NCI-H226 (cell line): ENCODE results near the gene KLHL35.

Experiments
- DNase-seq: peaks from one replicate; pipeline ENCODE4 v3.0.0-alpha.2; 2015

The KLHL35 gene

DNA sequence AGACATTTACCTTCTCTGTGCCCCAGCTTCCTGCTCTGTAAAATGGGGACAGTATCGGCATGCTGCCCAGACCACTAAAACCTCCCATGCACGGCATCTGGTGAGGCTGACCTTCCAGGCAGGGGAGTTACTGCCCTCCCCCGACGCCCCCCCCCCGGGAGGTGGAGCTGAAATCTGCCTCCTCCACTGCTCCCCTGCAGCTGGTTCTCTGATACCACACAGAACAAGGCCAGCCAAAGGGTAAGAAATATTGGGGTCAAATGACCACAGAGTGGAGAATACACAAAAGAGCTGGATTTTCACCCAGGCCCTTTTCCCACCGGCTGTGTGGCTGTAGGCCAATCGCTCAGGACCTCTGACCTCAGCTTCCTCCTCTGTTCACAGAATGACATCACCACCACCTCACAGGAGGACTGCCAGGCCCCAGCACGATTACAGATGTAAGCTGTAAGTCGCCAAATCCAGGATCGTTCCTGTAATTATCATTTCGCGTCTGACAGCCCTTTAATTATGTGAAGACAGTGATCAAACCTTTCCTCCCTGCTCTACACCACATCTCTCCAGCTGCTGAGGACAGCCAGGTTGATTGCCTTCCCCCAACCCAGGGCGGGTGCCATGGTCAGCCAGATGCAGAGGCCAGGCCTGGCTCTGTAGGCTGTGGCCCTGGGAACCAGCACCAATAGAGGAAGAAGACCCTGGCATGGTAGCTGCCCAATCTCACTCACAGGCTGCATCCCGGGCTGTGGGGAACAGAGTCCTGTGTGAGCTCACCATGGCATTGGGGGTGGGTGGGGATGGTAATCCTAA lies 35.7 kb upstream of the KLHL35 start:
- peak; percentile 31 for DNase-seq

DNA sequence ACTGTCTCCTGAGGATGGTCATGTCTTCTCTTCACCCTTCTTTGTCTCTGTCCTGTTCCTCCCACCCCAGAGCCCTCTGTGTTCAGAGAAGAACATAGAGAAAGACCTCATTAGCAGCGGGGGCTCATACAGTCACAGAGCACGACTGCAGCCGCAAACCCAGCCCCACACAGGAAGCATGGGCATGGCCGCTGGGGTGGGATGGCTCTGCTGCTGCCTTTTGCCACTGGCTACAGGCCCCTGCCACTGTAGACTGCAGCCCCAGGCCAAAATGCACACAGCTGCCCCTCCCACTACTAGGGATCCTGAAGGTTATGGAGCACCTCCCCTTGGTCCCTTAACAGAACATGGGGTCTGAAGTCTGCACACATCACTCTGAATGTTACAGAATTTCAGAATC lies 34.9 kb upstream of the KLHL35 start:
- no peak for DNase-seq

DNA sequence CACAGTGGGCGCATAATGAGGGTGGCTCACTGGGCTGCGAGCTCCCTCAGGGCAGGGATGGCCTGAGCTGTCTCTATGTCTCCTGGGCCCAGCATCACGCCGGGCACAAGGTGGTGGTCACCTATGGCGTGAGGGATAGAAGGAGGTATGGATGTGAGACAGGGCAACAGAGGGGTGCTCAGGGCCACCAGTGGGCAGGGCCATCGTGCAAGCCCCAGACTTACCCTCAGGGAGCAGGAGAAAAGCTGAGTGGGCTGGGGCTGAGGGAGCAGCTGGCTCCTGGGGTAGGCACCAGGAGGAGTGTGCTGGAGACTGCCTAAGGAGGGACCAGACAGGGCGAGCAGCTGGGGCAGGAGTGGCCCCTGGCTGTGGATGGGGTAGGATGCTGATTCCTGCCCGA lies 34.3 kb upstream of the KLHL35 start:
- no peak for DNase-seq

DNA sequence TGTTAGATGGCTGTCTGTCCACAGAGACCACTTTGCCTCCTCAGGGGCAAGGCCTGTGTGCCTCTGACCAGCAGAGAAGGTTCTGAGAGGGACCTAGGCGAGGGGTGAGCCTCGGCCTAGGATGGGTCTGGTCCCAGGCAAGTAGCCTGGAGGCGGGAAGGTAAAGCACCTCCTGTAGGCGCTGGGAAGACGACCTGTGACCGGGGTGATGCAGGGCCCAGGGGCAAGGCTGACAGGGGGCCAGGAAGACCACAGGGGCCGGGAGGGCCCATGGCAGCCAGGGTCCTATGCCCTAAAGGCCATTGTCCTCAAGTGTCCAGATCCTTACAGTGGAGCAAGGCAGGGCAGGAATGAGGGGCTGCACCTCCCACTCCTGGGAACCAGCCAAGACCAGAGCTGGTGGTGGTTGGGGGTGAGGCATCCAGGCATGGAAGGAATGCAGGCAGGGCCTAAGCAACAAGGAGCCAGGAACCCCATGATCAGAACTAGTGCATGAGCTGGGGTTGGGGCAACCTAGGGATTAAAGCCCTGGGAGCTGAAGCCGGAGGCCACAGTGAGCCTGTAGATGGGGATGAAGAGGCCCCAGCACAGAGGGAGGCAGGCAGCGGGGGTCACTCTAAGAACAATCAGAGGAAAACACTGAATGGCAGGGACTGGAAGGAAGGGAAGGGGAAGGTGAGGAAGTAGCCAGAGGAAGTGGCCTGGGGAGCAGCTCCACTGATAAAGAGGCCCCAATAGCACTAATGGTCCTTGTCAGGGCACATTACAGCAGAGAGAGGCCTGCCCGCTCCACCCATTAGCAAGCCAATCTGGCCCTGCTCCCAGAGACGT lies 32.9 kb upstream of the KLHL35 start:
- DNase-seq, result peak; percentile 62

DNA sequence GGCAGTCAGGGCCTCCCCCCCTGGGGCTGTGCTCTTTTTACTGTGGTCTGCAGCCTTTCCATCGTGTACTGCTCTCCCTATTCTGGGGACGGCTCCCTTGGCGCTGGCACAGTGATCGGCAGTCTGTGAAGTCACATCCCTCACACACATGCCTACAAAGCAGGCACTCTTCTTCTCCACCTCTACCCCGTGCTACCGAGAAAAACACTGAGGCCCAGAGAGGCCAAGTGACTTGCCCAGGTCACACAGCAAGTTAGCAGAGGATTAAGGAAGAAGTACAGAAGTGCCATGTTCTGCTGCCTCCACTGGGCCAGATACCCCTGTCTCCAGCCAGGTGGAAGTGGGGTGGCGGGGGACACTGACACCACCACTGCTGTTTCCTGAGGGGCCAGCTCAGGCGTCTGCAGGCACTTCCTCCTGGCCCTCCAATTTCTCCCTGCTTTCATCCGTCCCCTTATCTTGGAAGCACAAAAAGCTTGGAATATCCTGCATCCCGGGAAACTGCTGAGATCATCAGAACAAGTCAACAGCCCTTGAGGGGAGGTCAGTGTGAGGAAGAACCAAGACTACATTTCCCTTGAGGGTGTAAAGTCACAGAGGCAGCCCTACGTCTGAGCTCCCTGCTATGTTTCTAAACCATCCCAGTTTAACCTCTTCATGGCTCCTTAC lies 30.2 kb upstream of the KLHL35 start:
- no peak for DNase-seq

DNA sequence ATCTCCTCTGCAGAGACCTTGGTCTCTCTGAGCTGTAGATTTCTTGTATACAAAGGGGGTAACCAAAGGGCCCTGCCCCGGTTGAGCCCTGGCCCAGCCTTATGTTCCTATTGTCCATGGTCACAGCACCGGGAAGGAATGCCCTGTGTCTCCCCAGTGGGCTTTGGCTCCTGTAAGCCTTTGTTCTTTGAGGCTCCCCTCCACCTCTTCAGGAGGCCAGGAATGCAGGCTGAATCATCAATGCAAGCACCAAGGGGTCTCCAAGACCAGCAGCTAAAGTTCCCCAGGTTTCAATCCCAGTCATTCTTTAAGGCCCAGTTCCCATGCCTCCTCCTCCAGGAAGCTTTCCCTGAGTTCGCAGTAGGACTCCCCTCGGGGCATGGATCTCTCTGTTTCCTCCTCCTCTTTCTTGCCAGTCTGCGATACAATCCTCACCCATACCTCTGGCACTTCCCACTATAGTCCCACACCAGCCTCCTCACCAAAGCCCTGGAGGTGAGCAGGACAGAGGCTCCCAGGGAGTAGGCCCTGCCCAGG lies 29.2 kb upstream of the KLHL35 start:
- no peak for DNase-seq

DNA sequence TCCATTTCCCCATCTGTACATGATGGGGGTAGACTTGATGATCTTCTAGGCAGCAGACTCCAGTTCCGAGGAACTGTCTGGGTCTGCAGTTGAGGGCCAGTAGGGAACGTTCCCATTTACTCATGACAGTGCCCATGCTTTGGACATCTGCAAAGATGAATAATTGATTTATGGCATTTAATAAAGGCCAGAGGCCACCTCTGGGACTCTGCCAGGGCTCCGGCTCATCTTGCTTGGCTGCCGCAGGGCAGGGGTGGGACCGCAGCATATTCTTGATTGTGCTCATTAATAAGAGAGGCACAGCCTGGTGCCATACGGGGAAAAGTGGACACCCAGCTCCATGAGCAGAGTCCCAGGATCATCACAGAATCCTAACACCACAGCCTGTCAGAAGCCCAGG lies 28.1 kb upstream of the KLHL35 start:
- no peak for DNase-seq

DNA sequence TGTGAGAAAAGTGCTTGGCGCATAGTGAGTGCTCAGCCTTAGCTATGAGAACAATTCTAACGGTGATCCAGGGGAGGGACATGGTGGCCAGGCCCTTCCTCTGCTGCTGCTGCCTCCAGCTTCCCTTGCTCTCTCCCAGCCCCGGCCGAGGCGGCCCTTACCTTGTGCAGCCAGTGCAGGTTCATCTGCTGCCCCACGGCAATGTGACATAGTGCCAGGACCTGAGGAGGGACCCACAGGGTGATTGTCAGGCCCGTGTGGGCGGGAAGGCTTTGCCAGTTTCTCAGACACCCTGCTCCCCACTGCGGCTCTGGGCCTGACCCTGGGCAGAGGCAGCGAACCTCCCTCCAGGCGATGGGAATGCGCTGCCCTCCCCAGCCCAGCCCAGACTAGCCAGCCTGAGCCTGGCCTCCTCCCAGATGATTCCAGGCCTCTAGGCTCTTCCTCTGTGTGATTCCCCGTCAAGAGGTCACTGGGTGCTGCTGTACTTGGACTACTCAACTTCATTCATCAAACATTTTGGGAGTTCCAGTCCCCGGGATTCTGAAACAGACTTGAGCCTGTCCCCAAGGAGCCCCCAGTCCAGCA lies 23.7 kb upstream of the KLHL35 start:
- no peak for DNase-seq

DNA sequence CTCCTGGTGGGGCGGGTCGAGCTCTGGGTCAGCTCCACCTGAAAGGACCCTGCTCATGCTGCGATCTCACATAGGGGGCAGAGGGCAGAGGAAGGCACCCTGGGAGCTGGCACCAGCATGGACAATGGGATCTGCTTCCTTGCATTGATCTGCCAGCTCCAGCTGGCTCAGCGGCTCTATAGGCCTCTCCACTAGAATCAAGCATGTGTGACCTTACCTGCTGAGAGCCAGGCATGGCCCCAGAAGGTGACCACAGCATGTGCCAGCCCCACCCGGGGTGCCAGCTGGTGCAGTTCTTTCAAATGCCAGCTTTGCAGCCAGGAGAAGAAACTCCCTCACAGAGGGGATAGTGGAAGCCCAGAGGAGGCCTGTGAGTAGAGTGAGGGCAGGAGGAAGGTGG lies 22.0 kb upstream of the KLHL35 start:
- no peak for DNase-seq

DNA sequence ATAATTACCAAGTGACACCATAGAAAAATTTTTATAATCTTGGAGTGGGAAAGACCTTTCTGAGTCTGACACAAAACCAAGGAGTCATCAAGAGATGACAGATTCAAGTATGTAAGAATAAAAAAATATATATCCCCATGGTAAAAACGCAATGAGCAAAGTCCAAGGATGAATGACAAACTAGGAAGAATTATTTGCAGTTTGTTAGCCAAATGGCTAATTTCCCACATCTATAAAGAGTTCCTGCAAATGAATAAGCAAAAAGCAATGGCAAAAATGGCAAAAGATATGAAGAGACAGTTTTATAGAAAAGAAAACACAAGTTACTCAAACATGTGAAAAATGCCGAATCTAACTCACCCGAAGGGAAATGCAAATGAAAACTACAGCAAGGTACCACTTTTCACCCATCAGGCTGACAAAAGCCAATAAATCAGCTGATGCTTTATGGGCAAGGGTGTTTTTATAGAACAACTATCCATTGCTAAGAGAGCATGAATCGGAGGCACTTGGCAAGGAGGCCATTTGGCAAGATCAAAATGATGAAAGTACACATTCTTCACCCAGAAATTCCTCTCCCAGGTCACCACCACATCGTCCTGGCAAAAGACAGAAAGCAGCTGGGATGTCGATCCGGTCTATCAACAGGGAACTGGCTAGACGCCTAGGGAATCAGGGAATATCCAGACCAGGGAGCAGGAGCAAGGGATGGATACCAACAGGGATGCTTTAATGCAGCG lies 21.1 kb upstream of the KLHL35 start:
- no peak for DNase-seq

DNA sequence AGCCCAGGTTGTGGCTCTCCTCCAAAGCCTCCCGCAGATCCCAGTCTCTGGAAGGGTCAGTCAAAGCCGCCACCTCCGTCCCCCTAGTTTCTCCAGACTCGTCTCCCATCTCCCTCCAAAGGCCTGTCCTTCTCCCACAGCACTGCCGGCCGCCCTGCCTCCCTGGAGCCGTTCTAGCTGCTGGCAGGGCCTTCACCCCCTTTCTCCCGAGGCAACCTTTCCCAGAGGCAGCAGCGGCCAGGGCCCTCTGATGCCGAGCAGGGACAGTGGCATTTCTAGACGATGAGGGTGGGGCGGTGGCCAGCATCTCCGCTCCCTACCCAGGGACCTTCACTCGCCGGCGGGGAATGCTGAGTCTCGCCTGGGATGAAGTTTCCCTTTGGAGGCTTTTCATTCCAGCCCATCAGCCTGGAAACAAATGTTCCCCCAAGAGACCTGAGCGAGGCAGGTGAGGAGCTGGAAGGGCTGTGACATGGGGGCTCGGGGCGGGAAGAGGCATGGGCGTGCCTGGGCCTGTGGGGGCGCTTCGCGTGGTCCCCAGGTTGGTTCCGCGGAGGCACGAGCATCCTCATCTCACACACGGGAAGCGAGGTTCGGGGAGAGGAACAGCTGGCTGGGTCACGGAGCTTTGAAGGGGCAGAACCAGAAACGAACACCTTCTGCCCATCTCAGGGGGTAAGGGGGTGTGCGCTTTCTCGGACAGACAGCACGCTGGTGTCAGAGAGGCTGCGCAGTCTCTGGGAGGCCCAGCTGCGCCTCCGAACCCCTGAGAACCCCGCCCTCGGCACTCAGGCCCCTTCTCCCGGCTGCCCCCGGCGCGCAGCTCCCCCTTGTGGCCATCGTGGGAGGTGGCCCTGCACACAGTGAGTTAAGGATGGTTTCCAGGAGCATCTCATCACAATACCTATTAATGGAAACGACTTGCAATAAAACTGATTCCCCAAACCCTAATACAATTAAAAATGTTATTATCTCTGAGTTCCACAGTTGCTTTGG lies 18.1 kb upstream of the KLHL35 start:
- no peak for DNase-seq

DNA sequence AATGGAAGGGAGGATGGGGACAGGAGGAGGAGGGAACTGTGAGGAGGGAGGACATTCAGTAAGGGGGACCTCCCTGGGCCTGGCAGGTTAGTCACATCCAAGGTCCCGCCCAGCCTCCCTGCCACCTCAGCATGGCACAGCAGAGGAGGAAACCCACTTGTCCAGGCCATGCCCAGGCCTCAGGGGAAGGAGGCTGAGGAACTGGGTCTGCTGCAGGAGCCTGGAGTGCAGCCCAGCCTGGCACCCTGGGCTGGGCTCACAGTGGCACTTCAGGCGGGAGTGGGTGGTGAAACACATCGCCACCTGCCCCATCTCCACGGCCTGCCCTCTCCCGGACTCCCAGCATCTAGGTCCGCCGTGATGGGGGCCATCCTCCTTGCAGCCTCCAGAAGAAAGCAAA lies 17.2 kb upstream of the KLHL35 start:
- DNase-seq, result no peak

DNA sequence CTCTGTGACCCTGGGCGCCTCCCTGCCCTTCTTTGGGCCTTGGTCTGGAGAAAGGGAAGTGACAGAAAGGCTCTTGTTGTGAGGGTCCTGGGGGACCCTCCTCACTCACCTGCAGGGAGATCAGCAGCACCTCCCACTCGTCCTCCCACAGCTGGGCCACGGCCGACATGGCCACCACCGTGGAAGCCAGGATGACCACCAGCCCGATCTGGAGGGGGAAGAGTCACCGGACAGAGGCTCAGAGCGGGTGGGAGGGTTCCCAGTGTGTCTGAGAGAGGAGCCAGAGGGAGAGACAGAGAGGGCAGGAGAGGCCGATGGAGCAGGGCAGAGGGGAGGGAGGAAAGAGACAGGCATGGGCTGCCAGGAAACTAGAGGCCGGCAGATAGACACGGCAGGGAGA lies 16.8 kb upstream of the KLHL35 start:
- DNase-seq, result no peak

DNA sequence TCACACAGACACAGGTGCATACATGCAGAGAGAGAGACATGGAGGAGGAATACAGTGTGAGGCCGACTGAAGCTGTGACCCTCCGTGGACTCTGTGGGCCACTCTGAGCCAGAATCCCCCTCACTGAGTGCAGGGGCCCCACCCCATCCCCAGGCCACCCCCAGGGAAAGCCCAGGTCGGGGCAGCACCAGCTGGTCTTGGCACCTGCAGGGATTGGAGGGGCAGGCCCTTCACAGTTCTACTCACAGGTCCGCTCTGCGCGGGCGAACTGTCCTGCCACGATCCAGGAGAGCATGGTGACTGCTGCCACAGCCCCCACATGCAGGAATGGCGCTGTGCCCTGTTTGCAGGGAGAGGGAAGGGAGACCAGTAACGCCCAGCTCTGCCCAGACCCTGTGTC lies 16.3 kb upstream of the KLHL35 start:
- DNase-seq, result no peak

DNA sequence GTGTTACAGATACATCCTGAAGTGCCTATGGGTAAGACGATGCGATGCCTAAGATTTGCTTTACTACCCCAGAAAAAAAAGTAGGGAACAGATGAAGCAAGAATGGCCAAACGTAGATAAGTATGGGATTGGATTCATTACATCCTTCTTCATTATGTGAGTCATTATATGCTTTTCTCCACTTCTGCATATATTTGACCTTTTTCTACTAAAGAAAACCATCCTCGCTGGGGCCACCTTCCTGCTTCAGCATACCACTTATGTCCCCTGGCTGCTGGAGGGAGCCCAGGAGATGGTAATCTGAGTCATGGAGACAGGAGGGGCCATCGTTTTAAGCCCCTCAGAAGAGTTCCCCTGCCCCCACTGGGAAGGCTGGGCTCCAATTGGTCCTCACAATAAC lies 14.4 kb upstream of the KLHL35 start:
- no peak for DNase-seq

DNA sequence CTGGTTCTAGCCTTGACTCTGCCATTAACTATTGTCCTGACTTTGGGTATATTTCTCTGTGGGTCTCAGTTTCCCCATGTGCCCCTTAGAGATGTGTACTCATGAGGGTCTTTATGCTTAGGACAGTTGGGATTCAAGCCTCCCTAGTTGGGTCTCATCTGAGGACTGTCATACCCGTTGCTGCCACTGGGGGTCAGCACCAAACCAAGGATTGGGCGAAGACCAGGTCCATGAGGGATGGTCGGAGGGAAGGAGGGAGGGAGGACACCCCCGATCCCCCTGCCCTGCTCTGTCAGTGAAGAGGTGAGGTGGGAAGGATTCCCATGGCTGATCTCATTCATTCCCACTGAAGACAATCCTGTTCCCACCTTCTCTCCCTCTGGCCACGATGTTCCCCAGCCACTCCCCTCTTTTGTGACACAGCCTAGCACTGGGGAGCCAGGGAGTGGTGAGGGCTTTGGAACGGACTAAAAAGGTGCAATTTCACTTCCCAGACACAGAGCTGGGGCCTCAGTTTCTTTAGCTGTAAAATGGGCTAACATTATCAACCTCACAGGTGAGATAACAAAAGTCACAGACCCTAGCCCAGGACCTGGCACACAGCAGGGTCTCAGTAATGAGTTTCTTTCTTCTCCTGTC lies 12.4 kb upstream of the KLHL35 start:
- no peak for DNase-seq

DNA sequence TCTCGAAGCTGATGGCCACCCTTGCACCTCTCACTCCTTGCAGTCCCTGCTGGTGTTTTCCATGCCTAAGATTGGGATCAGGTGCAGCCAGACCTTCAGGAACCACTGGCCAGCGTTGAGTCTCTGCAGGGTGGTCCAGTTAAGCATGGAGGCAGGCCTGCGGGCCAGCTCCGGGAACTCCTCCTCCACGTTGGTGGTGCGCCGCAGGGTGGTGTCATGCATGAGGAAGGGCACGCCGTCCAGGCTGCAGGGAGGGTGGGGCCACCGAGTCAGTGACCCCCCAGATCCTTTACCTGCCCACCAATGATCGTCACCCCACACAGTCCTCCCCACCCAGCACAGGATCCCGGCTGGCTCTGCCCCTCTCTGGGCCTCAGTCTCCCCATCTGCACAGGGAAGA lies 10.0 kb upstream of the KLHL35 start:
- no peak for DNase-seq

DNA sequence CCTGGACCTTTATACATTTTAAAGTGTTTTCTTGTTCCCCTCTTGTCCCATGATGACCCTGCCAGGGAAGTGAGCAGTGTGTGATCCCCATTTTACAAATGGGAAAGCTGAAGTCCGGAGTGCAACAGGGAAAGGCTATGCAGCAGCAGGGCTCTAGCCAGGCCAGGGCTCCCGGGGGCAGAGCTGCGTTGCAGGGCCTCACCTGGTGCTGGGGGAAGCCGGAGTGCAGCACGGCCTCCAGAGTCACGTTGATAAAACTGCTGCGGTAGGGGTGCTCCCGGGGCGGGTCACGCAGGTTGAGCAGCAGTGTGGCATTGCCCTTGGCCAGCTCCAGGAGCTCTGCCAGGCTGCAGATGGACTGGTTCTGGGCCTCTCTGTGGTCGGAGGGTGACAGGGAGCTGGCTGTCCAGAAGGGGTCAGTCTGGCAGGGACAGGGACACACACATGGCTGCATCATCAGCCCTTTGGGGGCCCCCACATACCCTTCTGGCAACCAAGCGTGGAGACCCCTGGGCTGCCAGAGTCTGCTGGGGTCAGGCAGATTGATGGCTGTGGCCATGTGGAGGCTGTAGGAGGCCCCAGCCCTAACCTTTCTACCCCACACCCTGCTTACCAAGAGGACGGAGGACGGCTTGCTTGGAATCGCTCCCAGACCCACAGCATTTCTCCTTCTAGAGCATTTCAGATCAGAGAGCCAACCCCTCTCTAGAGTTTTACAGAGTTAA lies 9.3 kb upstream of the KLHL35 start:
- DNase-seq, result no peak

DNA sequence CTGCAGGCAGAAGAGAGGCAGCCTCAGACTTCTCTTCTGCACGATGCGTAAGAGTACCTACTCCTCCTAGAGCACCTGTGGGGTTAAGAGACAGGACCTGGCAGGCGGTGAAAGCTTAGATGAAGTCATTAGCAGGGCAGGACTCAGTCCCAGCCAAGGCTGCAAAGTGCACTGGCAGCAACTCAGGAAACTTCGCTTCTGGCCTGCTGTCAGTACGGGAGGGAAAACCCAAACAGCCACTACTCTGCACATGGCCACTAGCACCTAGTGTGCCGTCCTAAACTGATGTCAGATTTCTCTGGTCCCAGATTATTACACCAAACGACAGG lies 8.8 kb upstream of the KLHL35 start:
- no peak for DNase-seq
